G401 (cell line): ENCODE results near the gene POGLUT2. TPM values are rescaled to one million over a fixed set of nuclear protein-coding genes. Genes with fewer than 3 reads are reported as not detected.
A peak's percentile ranks its signal among the peaks of the same experiment; 100 is the strongest.
"Not testable (repeated sequence)": the region's sequence is repeated elsewhere in the genome, so short reads cannot be mapped to it uniquely, and the experiment has no call there.

Experiments
- DNase-seq: peaks from one replicate; pipeline ENCODE4 v3.0.0-alpha.2; 2015; ENCODE audit warnings: low spot score
- in situ Hi-C: cut with HindIII; loops from 2 replicates; pipeline ENCODE4 v1.10.0; 2016; ENCODE audit warnings: low sequenced_read_pairs, mixed read lengths
- total RNA-seq: library from RNA; depleted of rRNA; stranded (reverse); fragments of >200 nt; shearing (Covaris generic); gene quantifications from 2 replicates; pipeline ENCODE4 v1.2.3, GENCODE V29; 2014

The POGLUT2 gene
- total RNA-seq, 1 experiment from 2014 or later: 49.1 TPM

GRCh38 chr13:102814025-102814607 lies 15.3 kb upstream of the POGLUT2 start:
- in situ Hi-C loops: no loop called here
- DNase-seq: no peak

DNA sequence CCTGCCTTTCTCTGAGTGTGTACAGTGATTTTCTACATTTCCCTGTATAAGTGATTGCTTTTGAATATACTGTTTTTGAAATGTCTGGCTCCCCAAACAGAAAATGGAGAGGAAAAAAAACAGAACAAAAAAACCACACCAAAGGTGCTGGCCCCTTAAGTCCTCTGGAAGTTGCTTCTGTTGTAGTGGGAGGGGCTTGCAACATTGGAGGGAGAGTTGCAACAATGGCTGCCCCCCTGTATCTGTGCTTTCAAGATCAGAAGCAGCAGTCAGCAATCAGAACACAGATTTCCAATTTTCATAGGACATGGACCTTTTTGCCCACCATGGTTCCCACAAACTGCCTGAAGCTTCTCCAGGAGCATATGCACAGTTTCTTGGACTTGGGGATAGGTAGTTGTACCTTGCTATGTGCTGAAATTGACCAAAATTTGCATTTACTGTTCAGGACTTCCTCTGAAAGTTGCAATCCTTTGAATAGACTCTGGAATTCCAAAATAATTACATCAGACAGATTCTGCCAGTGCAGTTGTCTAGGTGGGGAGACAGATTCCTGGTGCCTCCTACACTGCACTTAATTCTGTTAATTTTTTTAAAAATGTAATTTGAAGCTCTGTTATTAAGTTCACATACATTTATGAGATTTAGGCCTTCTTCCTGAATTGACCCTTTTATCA lies 14.0 kb upstream of the POGLUT2 start:
- DNase-seq: no peak
- in situ Hi-C loops: no loop called here

DNA sequence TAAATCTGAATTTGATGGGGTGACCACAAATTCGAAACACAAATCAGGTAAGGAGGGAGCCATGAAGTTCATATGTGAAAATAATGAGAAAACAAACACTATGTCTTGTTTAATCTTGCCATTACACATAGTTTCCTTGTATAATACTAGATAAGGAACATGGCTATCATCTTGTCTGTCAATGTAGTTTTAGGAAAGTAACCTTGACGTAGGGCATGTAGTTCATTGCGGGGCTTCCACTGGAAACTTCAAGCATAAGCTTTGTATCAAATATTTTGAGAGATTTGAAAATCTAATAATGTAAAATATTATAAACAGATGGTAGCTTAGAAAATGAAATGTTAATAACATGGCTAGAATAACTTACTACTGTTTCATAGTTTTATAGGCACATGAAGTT lies 8.9 kb upstream of the POGLUT2 start:
- DNase-seq: no peak

GRCh38 chr13:102805680-102806079 lies 6.9 kb upstream of the POGLUT2 start:
- no peak for DNase-seq
- in situ Hi-C loops: no loop called here

More for the DNA sequence above, 8.9 kb upstream of the POGLUT2 start:
- in situ Hi-C loops: no loop called here

DNA sequence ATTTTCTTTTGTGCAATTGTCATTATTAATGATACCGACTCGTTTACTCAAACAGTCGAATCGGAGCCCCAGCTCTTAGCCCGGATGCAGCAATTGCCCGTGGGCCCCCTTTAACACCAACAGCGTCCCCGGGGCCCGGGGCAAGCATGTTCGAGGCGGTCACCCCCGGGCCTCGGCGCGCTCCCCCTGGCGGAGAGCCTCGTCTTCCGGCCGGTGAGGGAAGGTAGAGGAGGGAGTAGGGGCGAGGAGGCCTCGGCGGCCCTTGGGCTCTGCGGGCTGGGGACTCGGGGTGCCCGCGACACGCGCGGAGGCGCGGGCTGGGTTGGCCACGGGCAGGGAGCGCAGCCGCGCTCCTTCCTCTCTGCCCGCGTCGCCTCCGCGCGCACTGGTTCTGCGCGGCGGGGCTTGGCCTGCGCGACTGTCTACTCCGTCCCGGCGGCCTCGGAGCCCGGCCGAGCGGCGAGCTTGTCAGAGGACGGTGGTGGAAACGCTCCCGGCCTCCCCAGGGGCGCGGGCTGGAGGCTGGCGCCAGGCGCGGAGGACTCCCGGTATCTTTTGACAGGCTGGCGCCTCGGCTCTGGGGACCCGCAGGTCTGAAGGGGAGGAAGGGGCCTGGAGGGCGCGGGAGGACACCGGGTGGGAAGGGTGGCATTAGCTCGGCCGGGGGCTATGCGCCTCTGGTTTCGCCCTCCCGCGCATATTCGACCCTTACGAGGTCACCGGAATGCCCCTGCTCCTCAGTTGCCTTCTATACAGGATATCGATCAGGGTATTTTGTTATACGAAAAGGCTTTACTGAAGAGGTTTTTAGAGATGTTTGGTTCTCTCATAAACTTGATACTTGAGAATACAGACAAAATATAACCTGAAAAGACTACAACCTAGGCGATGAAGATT lies 1.6 kb upstream of the POGLUT2 start:
- peak; percentile 68 for DNase-seq
- in situ Hi-C loops: no loop called here

DNA sequence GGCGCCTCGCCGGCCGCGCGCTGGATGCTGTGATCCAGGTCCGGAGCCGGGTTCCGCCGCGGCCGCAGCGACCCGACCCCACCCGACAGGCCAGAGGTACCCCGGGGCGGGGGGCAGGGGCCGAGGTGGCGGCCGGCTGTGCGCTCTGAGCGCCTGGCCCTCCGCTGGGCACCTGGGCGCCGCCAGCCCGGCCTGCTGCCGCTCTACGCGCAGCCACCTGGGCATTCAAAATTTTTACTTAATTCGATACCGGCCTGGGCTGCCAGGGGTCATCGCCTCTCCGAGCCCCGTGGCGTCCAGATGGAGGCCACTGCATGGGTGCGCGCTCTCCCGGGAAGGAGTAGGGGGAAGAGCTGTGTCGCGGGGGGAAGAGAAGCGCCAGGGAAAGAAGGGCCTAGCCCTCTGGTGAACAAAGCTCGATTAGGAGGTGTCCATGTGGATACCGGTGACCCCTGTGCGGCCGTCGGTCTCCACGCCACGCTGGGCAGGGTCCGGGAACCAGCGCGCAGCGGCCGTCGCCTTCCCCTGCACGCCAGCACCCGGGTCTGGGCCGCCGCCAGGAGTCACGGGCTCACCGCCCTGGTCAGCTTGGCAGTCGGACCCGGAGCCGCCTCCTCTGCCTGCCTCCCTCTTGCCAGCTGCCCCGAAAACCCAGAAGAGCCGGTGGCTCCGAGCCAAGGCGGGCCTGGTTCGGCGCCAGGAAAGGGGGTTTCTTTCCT lies 809 bp upstream of the POGLUT2 start:
- in situ Hi-C loops: no loop called here
- DNase-seq: peak; percentile 48

GRCh38 chr13:102793611-102794355 lies 5.0 kb downstream of the POGLUT2 start:
- in situ Hi-C loops: no loop called here
- DNase-seq: no peak

DNA sequence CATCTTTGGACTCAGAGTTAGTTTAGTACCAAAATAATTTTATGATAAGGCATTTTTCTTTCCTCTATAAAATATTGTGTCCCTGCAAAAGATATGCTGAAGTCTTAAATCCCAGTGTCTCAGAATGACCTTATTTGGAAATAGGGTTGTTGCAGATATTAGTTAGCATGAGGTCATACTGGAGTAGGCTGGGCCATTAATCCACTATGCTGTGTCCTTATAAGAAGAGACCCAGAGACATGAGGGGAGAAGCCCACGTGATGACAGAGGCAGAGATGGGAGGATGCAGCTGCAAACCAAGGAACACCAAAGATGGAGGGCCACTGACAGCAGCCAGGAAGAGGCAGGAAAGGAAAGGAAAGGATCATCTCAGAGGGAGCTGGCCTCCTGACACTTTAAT lies 6.4 kb downstream of the POGLUT2 start:
- in situ Hi-C loops: no loop called here
- DNase-seq: no peak

GRCh38 chr13:102788683-102789082 lies 10.1 kb downstream of the POGLUT2 start:
- DNase-seq: no peak
- in situ Hi-C loops: no loop called here

GRCh38 chr13:102784483-102784882 lies 14.3 kb downstream of the POGLUT2 start:
- in situ Hi-C loops: no loop called here
- DNase-seq: no peak

- in situ Hi-C loops: no loop called here
- no peak for DNase-seq
Measured at GRCh38 chr13:102781591-102781990, 17.2 kb downstream of the POGLUT2 start.

- in situ Hi-C loops, DNase-seq: not testable (repeated sequence)
Measured at GRCh38 chr13:102780656-102781055, 18.1 kb downstream of the POGLUT2 start.

GRCh38 chr13:102779436-102780159 lies 19.2 kb downstream of the POGLUT2 start:
- no peak for DNase-seq
- in situ Hi-C loops: no loop called here

- no peak for DNase-seq
- in situ Hi-C loops: no loop called here
Measured at GRCh38 chr13:102777736-102778135, 21.0 kb downstream of the POGLUT2 start.

DNA sequence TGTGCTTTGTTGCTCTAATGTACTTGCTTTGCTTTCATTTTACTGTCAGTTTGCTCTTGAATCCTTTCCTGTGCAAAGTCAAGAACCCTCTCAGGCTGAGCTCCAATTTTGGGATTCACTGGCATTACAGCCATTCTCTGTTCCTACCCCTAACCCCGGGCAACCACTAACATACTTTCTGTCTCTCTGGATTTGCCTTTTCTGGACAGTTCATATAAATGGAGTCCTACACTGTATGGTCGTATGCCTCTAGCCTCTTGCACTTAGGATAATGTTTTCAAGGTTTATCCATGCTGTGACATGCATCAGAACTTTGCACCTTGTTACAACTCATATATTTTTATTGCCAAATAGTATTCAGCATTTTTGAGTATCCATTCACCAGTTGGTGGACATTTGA lies 22.5 kb downstream of the POGLUT2 start:
- no peak for DNase-seq
- in situ Hi-C loops: no loop called here

GRCh38 chr13:102774591-102775520 lies 23.9 kb downstream of the POGLUT2 start:
- DNase-seq: no peak
- in situ Hi-C loops: no loop called here

DNA sequence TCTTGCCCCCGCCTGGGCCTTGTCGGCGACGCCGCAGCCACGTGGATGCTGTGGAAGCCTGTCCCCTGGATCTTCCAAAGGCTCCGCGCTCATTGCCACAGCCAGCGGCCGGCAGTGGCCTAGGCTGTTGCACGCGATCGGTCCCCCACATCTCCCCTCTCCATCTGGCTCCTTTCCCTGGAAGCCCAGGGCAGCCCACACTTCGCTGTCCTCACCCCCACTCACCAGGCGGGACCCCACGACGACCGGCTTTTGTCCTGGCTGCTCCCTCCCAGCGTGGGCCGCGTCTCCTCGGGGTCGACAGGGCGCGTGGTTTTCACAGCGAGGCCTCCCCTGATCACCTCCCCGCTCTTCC lies 24.6 kb downstream of the POGLUT2 start:
- in situ Hi-C loops: no loop called here

More for the DNA sequence above, 24.6 kb downstream of the POGLUT2 start:
- DNase-seq: no peak
